ENCODE data around the gene PRKCA.

DNA sequence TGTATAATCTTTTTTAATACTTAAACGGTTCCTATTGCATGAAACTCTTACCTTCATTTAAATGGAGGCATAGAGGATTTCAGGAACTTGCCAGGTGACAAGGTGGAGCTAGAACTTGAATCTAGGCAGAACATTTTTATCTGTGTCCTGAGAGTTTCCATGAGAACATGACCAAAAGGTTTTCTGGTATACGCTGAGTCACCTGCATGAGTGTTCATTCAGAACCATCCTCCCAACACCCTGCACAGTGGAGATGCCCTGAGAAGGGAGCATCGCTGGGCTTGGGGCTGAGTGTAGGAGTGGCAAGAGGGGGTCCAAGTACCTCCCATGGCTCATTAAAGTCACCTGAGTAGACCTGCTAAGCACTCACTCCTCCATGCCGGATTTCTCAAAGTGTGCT lies 362.8 kb downstream of the PRKCA start:
- TF ChIP-seq POLR2A (IDR thresholded peaks at IDR 0.05), result no peak
- TF ChIP-seq, protein P1, sequence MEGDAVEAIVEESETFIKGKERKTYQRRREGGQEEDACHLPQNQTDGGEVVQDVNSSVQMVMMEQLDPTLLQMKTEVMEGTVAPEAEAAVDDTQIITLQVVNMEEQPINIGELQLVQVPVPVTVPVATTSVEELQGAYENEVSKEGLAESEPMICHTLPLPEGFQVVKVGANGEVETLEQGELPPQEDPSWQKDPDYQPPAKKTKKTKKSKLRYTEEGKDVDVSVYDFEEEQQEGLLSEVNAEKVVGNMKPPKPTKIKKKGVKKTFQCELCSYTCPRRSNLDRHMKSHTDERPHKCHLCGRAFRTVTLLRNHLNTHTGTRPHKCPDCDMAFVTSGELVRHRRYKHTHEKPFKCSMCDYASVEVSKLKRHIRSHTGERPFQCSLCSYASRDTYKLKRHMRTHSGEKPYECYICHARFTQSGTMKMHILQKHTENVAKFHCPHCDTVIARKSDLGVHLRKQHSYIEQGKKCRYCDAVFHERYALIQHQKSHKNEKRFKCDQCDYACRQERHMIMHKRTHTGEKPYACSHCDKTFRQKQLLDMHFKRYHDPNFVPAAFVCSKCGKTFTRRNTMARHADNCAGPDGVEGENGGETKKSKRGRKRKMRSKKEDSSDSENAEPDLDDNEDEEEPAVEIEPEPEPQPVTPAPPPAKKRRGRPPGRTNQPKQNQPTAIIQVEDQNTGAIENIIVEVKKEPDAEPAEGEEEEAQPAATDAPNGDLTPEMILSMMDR (IDR thresholded peaks at IDR 0.05), result no peak

Measured in prostate gland (tissue), 2 donors.